HFF-Myc (cell line): ENCODE results near the gene MCEE.

Source experiments
- DNase-seq: peaks from one replicate; pipeline ENCODE4 v3.0.0-alpha.2; 2011; ENCODE audit warnings: low read depth; ENCODE audit errors: extremely low read depth
- H3K4me3 ChIP-seq: replicated peaks from 2 replicates; pipeline ENCODE4 v1.5.1; 2011; ENCODE audit warnings: low read depth, mild to moderate bottlenecking, control low read depth, low read length
- CTCF ChIP-seq: IDR thresholded peaks from 2 replicates; pipeline ENCODE4 v1.5.1; 2012; ENCODE audit warnings: mild to moderate bottlenecking, low read depth, low read length, control low read depth; ENCODE audit errors: missing control alignments

MCEE gene

GRCh38 chr2:71129114-71129901 lies 721 bp downstream of the MCEE start:
- TF ChIP-seq CTCF: no peak
- DNase-seq: no peak
- H3K4me3 ChIP-seq: peak overlapping the region; percentile 97

- DNase-seq: no peak
- no peak overlapping the region for H3K4me3 ChIP-seq
Observed at GRCh38 chr2:71126957-71127356, 3.1 kb downstream of the MCEE start.

GRCh38 chr2:71125506-71126294 lies 4.3 kb downstream of the MCEE start:
- no peak overlapping the region for H3K4me3 ChIP-seq
- no peak for TF ChIP-seq CTCF
- DNase-seq: no peak

More at GRCh38 chr2:71126957-71127356, 3.1 kb downstream of the MCEE start:
- TF ChIP-seq CTCF: no peak

- TF ChIP-seq CTCF: no peak
- H3K4me3 ChIP-seq: no peak overlapping the region
- DNase-seq: no peak
Observed at GRCh38 chr2:71122387-71123298, 7.4 kb downstream of the MCEE start.

GRCh38 chr2:71121479-71121878 lies 8.6 kb downstream of the MCEE start:
- TF ChIP-seq CTCF: no peak

GRCh38 chr2:71120195-71120594 lies 9.8 kb downstream of the MCEE start:
- DNase-seq: no peak
- H3K4me3 ChIP-seq: no peak overlapping the region
- no peak for TF ChIP-seq CTCF

More at GRCh38 chr2:71121479-71121878, 8.6 kb downstream of the MCEE start:
- no peak for DNase-seq
- no peak overlapping the region for H3K4me3 ChIP-seq
